Kidney tubule cell (primary cell): ENCODE data around the gene CALD1.

Experiments used
- DNase-seq: peaks from one replicate; pipeline ENCODE4 v3.0.0-alpha.2; 2018; ENCODE audit warnings: low spot score

The CALD1 gene

DNA sequence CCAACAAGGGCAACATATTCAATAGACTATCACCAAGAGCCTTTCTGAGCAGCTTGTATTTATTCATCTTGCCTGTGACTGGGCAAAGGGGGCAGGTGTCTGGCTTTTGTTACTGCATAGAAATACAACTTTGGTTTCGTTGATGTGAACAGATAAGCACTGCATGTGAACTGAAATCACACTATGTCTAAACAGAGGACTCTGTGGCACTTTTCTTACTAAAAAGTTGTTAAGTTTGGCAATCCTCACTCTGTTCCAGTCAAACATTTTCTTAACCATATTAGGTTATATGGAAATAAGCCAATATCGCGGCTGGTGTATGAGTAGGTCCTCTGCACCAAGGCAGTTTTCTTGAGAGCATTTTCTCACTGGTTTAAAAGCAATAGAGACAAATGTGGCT, 48.5 kb downstream of the CALD1 start:
- no peak for DNase-seq

DNA sequence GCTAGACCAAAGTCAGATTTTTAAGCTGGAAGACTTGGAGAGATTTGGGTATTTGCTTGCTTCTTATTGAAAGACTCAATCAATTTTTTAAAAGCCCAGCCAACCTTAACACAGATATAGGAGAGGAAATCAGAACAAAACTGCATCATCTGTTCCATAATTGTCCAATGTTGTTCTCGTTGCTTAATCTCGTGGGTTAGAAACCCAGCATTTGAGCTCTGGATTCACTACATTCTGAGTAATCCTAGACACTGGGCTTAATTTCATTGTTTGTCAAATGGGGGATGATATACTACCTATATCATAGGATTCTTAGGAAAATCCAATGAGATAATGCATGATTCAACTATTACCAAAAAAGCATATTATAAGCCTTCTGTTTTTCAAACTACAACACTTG, 48.9 kb downstream of the CALD1 start:
- DNase-seq: no peak

DNA sequence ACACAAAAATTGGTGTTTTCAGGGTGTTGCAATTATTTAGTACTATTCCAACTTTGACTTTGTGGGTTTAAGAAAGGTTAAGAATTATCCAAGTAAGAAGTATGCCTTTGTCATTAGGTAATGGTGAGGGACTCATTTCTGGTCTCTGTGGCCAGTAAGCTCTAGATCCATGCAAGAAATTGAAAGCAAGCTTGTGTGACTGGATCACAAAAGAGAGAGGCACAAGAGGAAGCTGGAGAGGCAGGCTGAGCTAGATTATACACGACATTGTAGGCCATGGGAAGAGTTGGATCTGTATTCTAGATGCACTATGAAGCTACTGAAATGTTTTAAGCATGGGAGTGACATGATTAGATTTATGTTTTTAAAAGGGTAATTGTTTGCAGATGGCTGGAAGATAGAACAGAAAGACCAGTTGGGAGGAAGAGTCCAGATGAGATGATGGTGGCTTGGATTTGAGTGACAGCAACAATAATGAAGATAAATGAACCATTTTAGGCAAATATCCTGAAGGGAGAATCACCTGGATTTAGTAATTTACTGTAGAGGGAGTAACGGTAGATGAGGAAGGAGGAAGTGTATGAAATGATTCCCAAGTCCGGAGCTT, 50.0 kb downstream of the CALD1 start:
- peak; percentile 12 for DNase-seq

GRCh38 chr7:134831862-134832261, 52.4 kb downstream of the CALD1 start:
- DNase-seq: no peak

GRCh38 chr7:134832367-134832766, 52.9 kb downstream of the CALD1 start:
- DNase-seq: no peak

DNA sequence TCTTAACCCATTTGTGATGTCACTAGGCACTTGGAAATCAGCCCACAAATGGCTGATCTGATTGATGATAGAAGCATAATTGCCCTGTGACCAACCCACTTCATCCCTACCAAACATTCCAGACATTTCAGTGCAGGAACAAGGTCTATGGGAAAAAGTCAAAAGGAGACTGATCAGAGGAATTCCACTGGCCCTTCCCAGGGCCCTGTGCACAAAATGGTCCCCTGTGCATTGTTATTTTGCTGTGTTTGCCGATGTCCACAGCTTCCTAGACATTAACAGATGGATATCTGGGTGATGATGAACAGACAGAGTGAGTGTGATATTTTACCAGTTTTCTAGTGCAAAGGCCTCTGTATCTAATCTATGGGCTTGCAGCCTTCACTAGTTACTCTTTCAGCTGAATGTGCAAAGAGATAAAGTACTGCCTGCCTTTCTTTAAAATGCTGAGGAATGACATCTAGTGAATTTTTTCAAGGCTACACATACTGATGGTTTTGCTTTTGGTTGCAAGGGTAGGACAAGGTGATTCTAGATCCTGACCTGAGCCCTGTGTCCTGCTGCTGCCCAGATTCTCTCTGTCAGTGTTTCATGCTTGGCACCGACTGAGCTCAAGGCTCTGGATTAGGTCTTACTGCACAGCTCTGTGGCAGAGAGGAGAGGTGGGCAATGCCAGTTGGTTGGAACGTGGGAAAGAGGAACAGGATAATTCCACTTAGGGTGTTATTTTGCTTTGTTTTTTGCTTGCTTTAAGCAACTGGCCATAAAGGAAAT, 55.4 kb downstream of the CALD1 start:
- DNase-seq: peak; percentile 29

GRCh38 chr7:134835463-134835823, 56.0 kb downstream of the CALD1 start:
- no peak for DNase-seq

DNA sequence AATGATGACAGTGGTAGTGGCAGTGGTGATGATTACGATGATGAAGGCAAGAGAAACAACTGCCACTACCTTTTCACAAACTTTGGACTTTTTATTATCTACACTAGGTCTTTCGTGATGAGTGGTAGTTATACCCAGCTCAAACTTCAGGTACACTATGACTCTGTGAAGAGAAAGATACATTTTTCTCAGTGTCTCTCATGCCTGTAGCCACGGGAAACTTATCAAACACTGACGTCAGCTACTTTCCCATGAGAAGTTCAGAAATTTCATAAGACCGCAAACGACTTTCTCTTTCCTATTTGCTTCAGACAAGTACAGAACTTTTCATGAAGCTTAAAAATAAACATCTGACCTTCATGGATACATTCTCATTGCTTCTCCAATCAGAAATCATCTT, 57.0 kb downstream of the CALD1 start:
- no peak for DNase-seq

DNA sequence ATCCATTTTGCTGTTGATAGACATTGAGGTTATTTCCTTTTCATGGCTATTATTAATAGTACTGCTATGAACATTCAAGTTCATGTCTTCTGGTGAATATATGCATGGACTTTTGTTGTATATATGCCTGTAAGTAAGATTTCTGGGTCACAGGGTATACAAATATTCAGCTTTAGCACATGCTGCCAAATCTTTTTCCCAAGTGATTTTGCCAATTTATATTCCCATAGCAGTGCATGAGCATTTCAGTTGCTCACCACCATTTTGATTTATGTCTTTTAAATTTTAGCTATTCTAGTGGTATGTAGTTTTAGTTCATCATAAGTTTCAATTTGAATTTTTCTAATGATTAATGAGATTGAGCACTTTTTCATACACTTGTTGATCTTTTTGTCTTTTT, 59.9 kb downstream of the CALD1 start:
- no peak for DNase-seq

DNA sequence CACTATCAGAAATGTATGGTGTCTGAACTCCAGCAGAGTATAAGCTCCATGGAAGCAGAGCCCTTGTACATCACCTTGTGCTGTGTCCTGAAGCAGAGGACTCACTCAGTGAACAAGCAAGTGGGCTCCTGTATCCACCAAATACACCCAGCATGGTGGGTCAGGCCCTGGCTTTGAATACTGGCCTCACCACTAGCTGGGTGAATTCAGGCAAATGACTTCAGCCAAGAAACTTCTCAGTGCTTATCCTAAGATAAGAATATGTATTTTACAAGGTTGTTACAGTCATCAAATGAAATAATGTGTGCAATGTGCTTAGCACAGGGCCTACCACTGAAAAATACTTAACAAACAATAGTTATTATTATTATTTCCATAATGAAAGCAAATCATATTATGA, 62.6 kb downstream of the CALD1 start:
- DNase-seq: no peak

DNA sequence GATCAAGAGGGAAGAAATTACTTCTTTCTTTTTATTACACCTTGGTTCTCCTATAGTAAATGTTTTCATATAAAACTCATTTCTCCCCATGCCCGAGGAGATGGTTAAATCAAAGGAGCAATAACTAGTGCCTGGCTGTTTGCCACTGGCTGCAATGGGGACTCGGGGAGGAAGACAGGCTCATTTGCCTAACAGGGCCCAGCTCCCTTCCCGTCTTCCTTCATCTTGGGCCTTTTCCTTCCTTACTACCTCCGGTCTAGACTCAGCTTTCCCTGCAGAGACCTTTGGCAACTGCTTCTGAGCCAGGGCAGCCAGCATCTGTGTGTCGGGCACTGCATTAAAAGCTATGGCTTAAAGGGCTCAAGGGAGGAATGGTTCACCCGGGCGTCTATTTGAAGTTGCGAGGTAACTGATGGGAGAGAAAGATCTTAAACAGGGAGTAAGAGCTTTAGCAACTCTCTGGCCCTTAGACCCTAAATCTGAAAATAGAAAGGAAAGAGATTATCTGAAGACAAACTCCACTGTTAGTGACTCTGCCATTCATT, 63.5 kb downstream of the CALD1 start:
- DNase-seq: no peak

DNA sequence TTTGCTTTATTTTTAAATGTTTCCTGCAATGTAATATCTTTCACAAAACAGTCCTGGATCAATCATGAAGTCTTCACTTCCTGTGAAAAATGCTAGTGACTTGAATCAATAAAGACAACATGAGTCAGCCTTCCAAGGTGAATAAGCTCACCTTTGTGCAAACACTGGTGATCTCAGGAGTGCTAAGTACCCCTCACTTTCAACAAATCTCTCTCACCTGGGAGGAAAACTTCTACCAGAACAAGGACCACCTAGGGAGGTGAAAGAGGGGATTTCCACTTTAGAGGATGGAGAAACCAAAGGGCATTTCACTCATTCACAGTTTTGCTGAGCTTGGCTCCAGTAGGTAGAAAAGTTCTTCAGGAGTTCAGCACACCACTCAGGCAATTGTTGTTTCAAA, 64.8 kb downstream of the CALD1 start:
- peak; percentile 57 for DNase-seq

GRCh38 chr7:134845461-134845860, 66.0 kb downstream of the CALD1 start:
- peak; percentile 40 for DNase-seq

- no peak for DNase-seq
Measured at GRCh38 chr7:134847851-134848588, 68.6 kb downstream of the CALD1 start.

DNA sequence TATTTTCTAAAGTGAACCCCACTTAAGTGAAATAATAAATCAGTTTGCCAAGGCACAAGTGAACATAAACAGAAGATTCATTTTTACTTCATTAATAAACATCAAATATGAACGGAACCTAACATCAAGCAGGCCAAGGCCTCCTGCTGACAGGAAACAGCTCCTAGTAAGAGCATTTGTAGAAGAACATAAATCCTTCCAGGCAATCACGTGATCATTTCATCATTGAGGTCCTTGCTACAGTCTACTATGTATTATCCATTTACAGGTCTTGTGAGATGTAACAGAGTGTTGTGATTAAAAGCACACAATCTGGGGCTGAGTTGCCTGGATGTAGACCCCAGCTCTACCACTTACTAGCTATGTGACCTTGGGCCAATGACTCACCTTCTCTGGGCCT, 70.6 kb downstream of the CALD1 start:
- DNase-seq: peak; percentile 39

DNA sequence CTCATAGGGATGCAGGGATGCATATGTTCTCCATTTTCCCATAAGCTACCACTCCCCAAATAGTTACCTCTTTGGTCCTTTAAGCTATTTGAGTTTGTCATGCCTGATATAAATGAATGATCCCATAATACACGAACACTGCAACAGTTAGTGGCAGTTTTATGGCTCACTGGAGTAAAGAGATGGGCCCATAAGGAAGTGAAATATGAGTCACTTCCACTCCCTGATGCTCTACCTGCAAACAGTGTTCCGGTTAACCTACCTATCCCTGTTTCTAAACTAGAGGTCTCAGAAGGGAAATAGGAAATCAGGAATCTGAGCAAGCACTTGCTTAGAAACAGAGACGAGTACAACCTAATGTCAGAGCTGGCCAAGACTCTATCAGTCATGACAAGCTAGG, 71.7 kb downstream of the CALD1 start:
- peak; percentile 70 for DNase-seq

GRCh38 chr7:134852625-134853024, 73.2 kb downstream of the CALD1 start:
- no peak for DNase-seq

DNA sequence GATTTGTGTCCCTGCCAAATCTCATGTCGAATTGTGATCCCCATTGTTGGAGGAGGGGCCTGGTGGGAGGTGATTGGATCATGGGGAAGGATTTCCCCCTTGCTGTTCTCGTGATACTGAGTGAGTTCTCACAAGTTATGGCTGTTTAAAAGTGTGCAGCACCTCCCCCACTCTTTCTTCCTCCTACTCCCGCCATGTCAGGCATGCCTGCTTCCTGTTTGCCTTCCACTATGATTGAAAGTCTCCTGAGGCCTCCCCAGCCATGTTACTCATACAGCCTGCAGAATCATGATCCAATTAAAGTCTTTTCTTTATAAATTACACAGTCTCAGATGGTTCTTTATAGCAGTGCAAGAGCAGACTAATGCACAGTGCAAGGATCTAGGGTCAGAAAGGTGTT, 75.4 kb downstream of the CALD1 start:
- DNase-seq: no peak

DNA sequence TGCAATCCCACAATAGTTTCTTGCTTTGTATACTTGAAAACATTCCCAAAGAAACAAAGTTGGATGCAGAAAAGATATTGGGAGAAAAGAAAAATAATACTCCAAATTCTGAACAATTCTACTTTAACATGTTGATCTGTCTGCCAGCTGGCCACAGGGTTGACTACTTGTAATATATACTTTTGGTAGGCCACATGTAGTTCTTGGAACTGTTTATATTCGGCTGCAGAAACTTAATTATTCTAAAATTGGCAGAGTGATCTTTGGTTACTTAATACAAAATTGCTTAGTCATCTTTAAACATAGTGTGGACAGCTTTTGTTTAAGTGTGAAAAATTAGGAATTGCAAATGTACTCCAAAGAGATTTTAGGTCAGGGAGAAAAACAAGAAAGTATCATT, 76.0 kb downstream of the CALD1 start:
- DNase-seq: no peak

GRCh38 chr7:134856091-134856490, 76.7 kb downstream of the CALD1 start:
- DNase-seq: no peak

- no peak for DNase-seq
Measured at GRCh38 chr7:134856691-134857090, 77.3 kb downstream of the CALD1 start.

GRCh38 chr7:134857958-134858357, 78.5 kb downstream of the CALD1 start:
- DNase-seq: no peak

DNA sequence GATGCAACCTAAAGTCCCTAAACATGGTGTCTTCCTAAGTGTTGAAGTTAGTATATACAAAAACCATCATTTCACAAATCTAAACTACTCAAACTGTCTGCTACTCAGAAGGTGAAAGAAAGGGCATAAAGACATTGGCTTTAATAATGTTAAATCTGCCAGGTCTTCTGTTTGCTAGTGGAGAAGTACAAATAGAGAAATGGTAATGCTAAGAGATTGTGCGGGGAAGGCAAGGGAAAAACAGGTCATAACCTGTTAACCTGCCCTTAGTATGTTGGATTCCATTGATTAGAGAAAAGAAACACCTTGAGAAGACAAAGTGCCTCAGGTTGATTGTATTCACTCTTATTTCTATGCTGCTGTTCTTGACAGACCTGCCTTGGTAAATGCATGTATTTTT, 80.3 kb downstream of the CALD1 start:
- DNase-seq: no peak
